Measurements from ENCODE around the gene CGB5. TPM values are rescaled to one million over a fixed set of nuclear protein-coding genes. Genes with fewer than 3 reads are reported as not detected.
A peak's percentile ranks its signal among the peaks of the same experiment; 100 is the strongest.

CGB5 gene
- total and polyA plus RNA-seq, 9 of the 15 experiments (the other 6 are each of a cell fraction or from before 2014, with no cell fraction given), result not detected

DNA sequence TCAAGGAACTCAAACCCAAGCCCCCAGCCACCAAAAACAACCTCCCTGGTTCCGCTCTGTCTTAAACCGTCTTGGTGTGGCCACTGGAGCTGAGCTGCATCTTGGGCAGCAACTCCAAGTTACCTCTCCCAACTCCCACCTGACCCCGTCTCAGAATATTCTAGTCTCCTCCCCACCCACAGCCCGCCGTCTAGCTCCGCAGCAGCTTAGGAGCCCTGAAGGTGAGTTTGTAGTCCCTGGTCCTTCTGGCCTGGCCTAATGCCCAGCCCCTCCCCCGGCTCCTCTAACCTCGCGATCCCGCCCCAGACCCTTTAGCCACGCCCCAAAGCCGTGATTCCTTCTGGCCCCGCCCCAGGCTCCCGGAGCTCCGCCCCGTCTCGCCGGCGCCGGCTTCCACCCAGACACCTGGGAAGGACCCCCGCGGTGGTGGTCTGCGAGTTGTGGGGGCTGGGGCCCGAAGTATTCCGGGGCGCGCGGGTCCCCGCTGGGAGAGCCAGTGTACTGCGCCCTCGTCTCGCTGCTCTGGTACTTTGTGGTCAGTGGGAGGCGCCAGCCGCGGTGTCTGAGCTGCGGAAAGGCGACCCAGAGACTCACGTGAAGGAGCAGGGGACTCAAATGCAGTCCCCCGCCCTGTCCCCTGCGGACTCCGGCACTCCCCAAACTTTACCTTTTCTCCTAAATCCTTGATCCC, 24.3 kb upstream of the CGB5 start (continued):
- TF ChIP-seq PHB (CRISPR knock-in tag; IDR thresholded peaks at IDR 0.05), result no peak
- TF ChIP-seq NRF1 (conservative IDR thresholded peaks at IDR 0.05 in 1 of 2, IDR thresholded peaks at IDR 0.05 in 1 of 2), result peak; percentile 43 to 54; a peak in 3 of 4 replicates
- TF ChIP-seq POLR2G (IDR thresholded peaks at IDR 0.05; ENCODE audit: low read depth, low read length), result peak; percentile 62
- 0 out of 4 replicates have a peak, but pooled peaks of 1 of the 2 experiments have one; percentile 36 for TF ChIP-seq RCOR1 (IDR thresholded peaks at IDR 0.05; ENCODE audit: borderline replicate concordance in 1 of 2, low read depth in 2 of 2, low read length in 2 of 2)
- peak; percentile 76 for TF ChIP-seq BHLHE40 (IDR thresholded peaks at IDR 0.05; ENCODE audit: low read length)
- TF ChIP-seq OTX1 (CRISPR knock-in tag; IDR thresholded peaks at IDR 0.05), result no peak
- TF ChIP-seq CBFB (CRISPR knock-in tag; IDR thresholded peaks at IDR 0.05), result peak; percentile 65; the same call in 1 of the 2 replicates
- TF ChIP-seq, protein P1, sequence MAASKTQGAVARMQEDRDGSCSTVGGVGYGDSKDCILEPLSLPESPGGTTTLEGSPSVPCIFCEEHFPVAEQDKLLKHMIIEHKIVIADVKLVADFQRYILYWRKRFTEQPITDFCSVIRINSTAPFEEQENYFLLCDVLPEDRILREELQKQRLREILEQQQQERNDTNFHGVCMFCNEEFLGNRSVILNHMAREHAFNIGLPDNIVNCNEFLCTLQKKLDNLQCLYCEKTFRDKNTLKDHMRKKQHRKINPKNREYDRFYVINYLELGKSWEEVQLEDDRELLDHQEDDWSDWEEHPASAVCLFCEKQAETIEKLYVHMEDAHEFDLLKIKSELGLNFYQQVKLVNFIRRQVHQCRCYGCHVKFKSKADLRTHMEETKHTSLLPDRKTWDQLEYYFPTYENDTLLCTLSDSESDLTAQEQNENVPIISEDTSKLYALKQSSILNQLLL (CRISPR knock-in tag; IDR thresholded peaks at IDR 0.05; ENCODE audit: borderline replicate concordance), result no peak

DNA sequence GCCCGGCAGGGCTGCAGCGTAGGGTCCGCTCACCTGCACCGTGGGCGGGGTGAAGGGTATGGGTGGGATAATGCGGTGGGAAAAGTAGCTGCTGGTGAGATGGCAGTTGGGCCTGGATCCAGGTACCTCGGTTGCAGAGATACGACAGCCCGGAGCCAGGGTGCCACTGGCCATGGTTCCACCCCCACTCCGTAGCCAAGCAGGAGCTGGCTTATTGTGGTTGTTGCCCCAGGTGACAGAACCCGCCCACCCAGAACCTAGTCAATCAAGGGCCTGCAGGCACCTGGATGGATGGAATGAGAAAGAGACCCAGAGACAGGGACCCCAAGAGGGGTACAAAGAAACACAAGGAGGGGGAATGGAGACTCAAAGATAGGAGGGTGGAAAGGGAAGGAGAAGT, 23.3 kb upstream of the CGB5 start:
- Histone ChIP-seq H3K36me3 (ENCODE audit: control insufficient read depth, insufficient read depth, low read length) (peaks cover 13% of the 10 kb centered on the region; the same call in 2 of the 3 replicates), H3K9ac (ENCODE audit: insufficient read depth in 1 of 2, low read depth in 2 of 2, low read length in 2 of 2) (no peak overlapping the region), H3K9me1 (ENCODE audit: control insufficient read depth, insufficient read depth, low read length) (peaks cover 7% of the 10 kb centered on the region), H3K27ac (ENCODE audit: extremely low read depth, low read depth, low read length) (no peak overlapping the region), H3K4me1 (replicated peaks in 1 of 2; ENCODE audit: control insufficient read depth in 2 of 2, insufficient read depth in 2 of 2, low read length in 2 of 2) (peaks cover 21 to 52% of the 10 kb centered on the region in 2 experiments; a peak in 4 of 5 replicates), H2AFZ (ENCODE audit: low read depth, low read length) (no peak overlapping the region), H3K9me3 (replicated peaks; ENCODE audit: control insufficient read depth, insufficient read depth, low read depth, low read length) (no peaks in the 10 kb centered on the region), H3K27me3 (ENCODE audit: control insufficient read depth in 2 of 2, insufficient read depth in 2 of 2, low read length in 2 of 2) (no peaks in the 10 kb centered on the region), H3K4me3 (no peak overlapping the region), H3K4me2 (ENCODE audit: insufficient read depth, low read length) (no peak overlapping the region), H4K20me1 (replicated peaks; ENCODE audit: control insufficient read depth, insufficient read depth, low read length) (peaks cover 9% of the 10 kb centered on the region; the same call in 1 of the 2 replicates), H3K79me2 (ENCODE audit: control insufficient read depth, insufficient read depth, low read length) (no peaks in the 10 kb centered on the region)
- no peak for FAIRE-seq
- in situ Hi-C loops (cut with MboI), result no loop called here
- POLR2A ChIA-PET, result interaction anchor here (0.6 to 0.8 kb wide), 2 partner anchors 23 to 75 kb away, joined by 3 read pairs; no protein-coding TSS in a partner anchor
- TF ChIP-seq ZNF224 (CRISPR knock-in tag; IDR thresholded peaks at IDR 0.05) (no peak), PKNOX1 (IDR thresholded peaks at IDR 0.05) (peak; percentile 60; the same call in 1 of the 2 replicates)
- CTCF ChIA-PET (ENCODE audit: low intra/inter-chr PET ratio), result no interaction called here
- 23% methylated on average over 7 of the region's 11 CpGs for WGBS (ENCODE audit: insufficient coverage, low coverage, missing lambda C conversion rate)
- no peak for DNase-seq (ENCODE audit: extremely low read depth in 1 of 4, low spot score in 3 of 4)
- BruUV-seq (replicated peaks), result no TSS peak
- intact Hi-C loops (cut with micrococcal nuclease), result no loop called here
- ATAC-seq, result no peak

All from K562 (cell line).